Lung microvascular endothelial cell (primary cell): Measurements from ENCODE around the gene TDRD9. TPM values are rescaled to one million over a fixed set of nuclear protein-coding genes. Genes with fewer than 3 reads are reported as not detected.

Source experiments
- DNase-seq, 2 donors: peaks; one replicate each; pipeline versions ENCODE4 v3.0.0 to v3.0.0-alpha.2; 2010; ENCODE audit warnings: low read depth in 2 of 2
- total RNA-seq: library from RNA; depleted of rRNA; stranded (reverse); fragments of >200 nt; gene quantifications from 2 replicates; pipeline ENCODE4 v1.2.1, GENCODE V29; 2014

TDRD9 gene
- total RNA-seq, 1 donor from 2014 or later = 0.99 TPM

- peak in 1 of 2 donors; percentile 43 for DNase-seq
Observed at GRCh38 chr14:103890821-103891666, 37.2 kb upstream of the TDRD9 start.

GRCh38 chr14:103891667-103892215 lies 36.5 kb upstream of the TDRD9 start:
- DNase-seq = no peak

DNA sequence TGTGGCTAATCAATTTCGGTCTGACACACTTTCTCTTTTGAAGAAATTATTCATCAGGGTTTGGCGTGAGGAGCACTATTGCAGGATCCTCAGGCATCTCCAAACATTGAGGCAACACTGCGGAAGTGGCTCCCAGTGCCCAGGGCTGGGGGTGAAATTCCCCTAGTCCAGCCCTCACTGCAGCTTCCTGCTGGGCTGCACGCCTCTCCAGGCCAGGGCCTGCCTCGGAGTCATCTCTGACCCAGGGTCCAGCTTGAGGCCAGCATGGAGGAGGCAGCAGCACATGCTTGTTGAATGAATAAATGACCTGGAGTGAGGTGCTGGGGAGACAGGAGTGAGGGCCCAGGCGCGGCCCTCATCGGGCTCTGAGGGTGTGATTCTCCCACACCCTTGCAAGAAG lies 36.0 kb upstream of the TDRD9 start:
- no peak for DNase-seq

DNA sequence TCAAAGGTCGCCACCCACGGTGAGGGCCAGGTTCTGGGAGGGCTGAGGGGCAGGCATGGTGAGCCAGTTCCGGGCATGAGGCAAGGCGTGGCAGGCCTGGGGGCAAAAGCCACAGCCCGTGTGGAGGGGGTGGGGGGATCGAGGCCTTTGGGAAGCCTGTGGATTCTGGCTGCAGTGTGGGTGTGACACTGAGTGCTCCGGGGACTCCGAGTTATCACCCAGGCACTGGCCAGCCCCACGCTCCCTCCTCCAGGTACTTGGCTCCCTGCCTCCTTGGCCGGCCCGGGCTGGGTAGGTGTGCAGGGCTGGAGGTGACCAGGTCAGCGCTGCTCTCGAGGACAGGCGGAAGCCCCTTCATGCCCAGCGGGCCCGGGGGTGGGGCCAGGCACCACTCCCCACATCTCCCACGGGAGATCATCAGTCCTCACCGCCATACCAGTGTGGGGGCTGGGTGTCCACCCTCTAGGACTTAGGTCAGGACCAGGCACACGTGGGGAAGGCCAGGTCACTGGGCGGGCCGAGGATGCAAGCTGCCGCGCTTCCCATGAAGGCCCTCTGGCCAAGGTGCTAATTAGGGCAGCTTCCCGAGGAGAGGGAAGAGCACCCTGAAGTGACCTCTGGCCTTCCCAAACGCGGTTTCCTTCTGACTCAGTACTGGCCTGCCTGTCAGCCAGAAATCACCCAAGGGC lies 34.1 kb upstream of the TDRD9 start:
- no peak for DNase-seq

GRCh38 chr14:103894723-103895059 lies 33.6 kb upstream of the TDRD9 start:
- DNase-seq = no peak

- no peak for DNase-seq
Observed at GRCh38 chr14:103896578-103896977, 31.7 kb upstream of the TDRD9 start.

- no peak for DNase-seq
Observed at GRCh38 chr14:103897075-103897947, 30.9 kb upstream of the TDRD9 start.

DNA sequence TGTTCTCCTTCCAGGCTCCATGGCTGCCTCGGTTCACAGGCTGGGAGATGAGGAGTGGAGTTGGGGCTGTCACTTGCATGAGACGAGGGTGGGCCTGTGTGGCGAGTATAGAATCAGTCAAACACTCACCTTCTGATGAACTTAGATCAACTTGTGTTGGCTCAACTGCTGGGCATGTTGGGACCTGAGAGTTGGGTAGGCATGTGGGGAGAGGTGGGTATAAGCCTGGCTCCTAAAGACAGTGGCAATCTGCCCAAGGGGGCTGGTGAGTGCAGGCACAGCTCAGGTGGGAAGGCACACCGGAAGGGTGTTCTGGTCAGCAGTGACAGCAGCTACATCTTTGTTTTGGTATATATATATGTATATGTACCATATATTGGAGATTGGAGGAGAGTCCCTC lies 30.1 kb upstream of the TDRD9 start:
- DNase-seq = no peak

GRCh38 chr14:103898711-103899110 lies 29.5 kb upstream of the TDRD9 start:
- no peak for DNase-seq

DNA sequence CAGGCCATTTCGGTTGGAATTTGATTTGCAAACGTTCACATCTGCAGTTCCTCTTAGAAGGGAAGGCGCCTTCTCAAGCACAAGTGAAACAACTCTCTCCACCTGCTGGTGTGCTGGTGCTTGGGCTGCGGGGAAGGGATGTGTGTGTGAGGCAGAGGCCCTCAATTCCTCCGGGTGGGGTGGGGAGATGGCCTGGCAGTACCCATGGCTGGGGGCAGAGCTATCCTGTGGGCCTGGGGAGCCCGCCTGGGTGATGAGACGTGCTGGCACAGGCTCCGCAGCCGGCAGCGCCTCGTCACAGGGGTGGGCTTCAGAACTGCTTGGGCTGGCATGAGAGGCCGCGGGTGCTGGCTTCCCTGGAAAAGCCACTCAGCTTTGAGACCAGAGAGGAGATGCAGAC lies 28.9 kb upstream of the TDRD9 start:
- no peak for DNase-seq

- DNase-seq = no peak
Observed at GRCh38 chr14:103899833-103900232, 28.4 kb upstream of the TDRD9 start.

DNA sequence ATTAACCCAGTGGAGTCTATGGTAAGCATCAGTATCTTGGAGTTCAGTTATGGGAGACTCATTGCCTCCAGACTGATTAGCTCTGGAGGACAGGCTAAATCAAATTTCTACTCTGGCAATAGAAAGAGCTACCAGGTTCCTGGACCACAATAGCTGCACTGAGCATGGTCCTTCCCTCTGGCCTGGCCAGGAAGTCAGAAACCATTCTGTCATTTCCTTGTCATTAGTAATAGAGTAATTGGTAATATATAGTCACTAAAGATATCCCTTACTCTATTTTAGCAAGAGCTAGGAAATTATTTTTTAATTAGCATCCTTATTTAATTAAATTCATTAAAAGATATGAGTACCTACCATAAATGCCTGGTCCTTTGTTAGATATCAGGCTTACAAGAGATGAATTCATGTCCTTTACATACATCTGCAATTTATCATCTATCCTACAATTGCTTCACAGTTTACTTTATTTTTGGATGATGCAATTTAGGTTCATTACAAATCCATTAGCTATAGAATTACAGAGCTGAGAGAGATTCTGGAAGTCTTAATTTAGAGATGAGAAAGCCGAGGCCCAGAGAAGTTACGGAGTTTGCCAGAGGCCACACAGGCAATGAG lies 23.7 kb upstream of the TDRD9 start:
- DNase-seq = no peak

GRCh38 chr14:103905842-103906456 lies 22.3 kb upstream of the TDRD9 start:
- peak in 1 of 2 donors; percentile 26 for DNase-seq

GRCh38 chr14:103908580-103908979 lies 19.7 kb upstream of the TDRD9 start:
- DNase-seq = no peak

GRCh38 chr14:103909531-103910261 lies 18.6 kb upstream of the TDRD9 start:
- DNase-seq = no peak

GRCh38 chr14:103910262-103910935 lies 17.9 kb upstream of the TDRD9 start:
- peak; percentile 73 to 87 for DNase-seq

DNA sequence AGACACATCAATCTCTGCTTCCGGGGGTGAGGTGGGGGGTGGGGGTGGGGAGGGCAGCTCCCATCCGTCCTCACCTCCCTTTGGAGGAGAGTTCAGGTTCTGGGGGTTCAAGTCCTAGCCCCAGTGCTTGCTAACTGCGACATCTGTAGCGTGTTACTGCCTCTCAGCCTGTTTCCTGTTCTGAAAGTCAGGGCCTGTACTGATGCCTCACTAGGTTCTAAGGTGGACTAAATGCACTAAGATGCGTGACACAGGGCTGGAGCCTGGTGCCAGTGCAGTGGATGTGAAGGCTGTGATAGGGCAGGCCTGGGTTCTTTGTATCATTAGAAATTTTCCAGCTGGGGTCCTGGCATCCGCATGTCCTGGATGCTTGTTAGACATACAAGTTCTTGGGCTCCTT lies 17.3 kb upstream of the TDRD9 start:
- no peak for DNase-seq

DNA sequence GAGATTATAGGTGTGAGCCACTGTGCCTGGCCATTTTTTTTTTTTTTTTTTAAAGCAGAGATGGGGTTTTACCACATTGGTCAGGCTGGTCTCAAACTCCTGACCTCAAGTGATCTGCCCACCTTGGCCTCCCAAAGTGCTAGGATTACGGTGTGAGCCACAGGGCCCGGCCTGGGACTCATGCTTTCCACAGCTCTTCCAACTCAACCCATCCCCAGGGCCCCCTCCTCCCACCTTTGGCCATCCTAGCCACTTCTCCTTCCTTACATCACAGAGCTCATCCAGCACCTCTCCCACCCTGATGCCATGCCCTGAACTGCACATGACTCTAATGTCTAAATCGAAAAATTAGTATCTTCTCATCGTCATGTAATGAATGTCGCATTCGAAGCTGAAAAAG lies 12.6 kb upstream of the TDRD9 start:
- no peak for DNase-seq

GRCh38 chr14:103916636-103917262 lies 11.5 kb upstream of the TDRD9 start:
- DNase-seq = no peak
